Neutrophil (primary cell): Measurements from ENCODE around the gene DDN.

Experiments used
- H3K27ac ChIP-seq: fragments of 200-600 bp; sonication (generic); 2 replicates; pipeline ENCODE4 v1.5.1; 2016; ENCODE audit warnings: mild to moderate bottlenecking, moderate library complexity
- H3K27me3 ChIP-seq: fragments of 200-600 bp; sonication (generic); 2 replicates; pipeline ENCODE4 v1.6.0; 2016; ENCODE audit warnings: mild to moderate bottlenecking
- H3K36me3 ChIP-seq: fragments of 200-600 bp; sonication (generic); 2 replicates; pipeline ENCODE4 v1.5.1; 2017
- H3K4me1 ChIP-seq, 2 experiments: fragments of 200-600 bp in 1 of 2; sonication (generic) in 1 of 2; 1 replicate in 1 of 2; 2 replicates in 1 of 2; pipeline versions ENCODE4 v1.5.1 to v1.6.1; 2013 to 2016; ENCODE audit warnings: low read depth in 1 of 2, low read length in 1 of 2, mild to moderate bottlenecking in 1 of 2, moderate library complexity in 1 of 2; ENCODE audit not compliant: control insufficient read depth in 1 of 2, insufficient read depth in 1 of 2
- H3K4me3 ChIP-seq, 2 experiments: fragments of 200-600 bp in 1 of 2; sonication (generic) in 1 of 2; 1 replicate in 1 of 2; 2 replicates in 1 of 2; pipeline ENCODE4 v1.5.1; 2013 to 2016; ENCODE audit warnings: low read depth in 1 of 2, low read length in 1 of 2, mild to moderate bottlenecking in 1 of 2, moderate library complexity in 1 of 2
- H3K9me3 ChIP-seq: fragments of 200-600 bp; sonication (generic); 2 replicates; pipeline ENCODE4 v1.5.1; 2016
- CTCF ChIP-seq: fragments of 200-600 bp; sonication (generic); IDR thresholded peaks from 2 replicates; pipeline ENCODE4 v1.5.1; 2016; ENCODE audit warnings: antibody characterized with exemption

The DDN gene

GRCh38 chr12:48978291-48978740 is 20.9 kb downstream of the DDN start, which contains the start of gene WNT1:
Gene WNT1, plus strand, starts transcription at chr12:48978322. Its CDS starts 329 bp downstream, at chr12:48978651.
- H3K36me3 ChIP-seq = no peaks in the 10 kb centered on the region
- H3K27ac ChIP-seq = no peak within 1 kb of the TSS
- H3K9me3 ChIP-seq = no peaks in the 10 kb centered on the region
- TF ChIP-seq CTCF = no peak
- H3K4me1 ChIP-seq = peaks cover 41% of the 10 kb centered on the region in 2 experiments
- H3K27me3 ChIP-seq = peaks cover 100% of the 10 kb centered on the region
- peak within 1 kb of the TSS; percentile 39 to 60 for H3K4me3 ChIP-seq

GRCh38 chr12:48977290-48978281 is 21.6 kb downstream of the DDN start:
- H3K4me3 ChIP-seq = peak overlapping the region in 1 of 2 experiments; percentile 35
- peaks cover 41% of the 10 kb centered on the region in 2 experiments for H3K4me1 ChIP-seq
- no peaks in the 10 kb centered on the region for H3K36me3 ChIP-seq
- H3K27me3 ChIP-seq = peaks cover 100% of the 10 kb centered on the region
- no peaks in the 10 kb centered on the region for H3K9me3 ChIP-seq
- no peak overlapping the region for H3K27ac ChIP-seq
- peak; percentile 66 for TF ChIP-seq CTCF

GRCh38 chr12:48973941-48974673 is 25.1 kb downstream of the DDN start:
- H3K4me1 ChIP-seq = peaks cover 26 to 34% of the 10 kb centered on the region in 2 experiments
- no peak overlapping the region for H3K4me3 ChIP-seq
- H3K9me3 ChIP-seq = no peaks in the 10 kb centered on the region
- H3K27ac ChIP-seq = no peak overlapping the region
- no peaks in the 10 kb centered on the region for H3K36me3 ChIP-seq
- peaks cover 100% of the 10 kb centered on the region for H3K27me3 ChIP-seq
- TF ChIP-seq CTCF = peak; percentile 37

GRCh38 chr12:48973531-48973930 is 25.6 kb downstream of the DDN start:
- Histone ChIP-seq H3K4me1 (peaks cover 21 to 28% of the 10 kb centered on the region in 2 experiments), H3K27ac (no peak overlapping the region), H3K36me3 (no peaks in the 10 kb centered on the region), H3K9me3 (no peaks in the 10 kb centered on the region), H3K4me3 (no peak overlapping the region), H3K27me3 (peaks cover 100% of the 10 kb centered on the region)
- TF ChIP-seq CTCF = no peak

GRCh38 chr12:48972952-48973483 is 26.2 kb downstream of the DDN start:
- H3K4me3 ChIP-seq = no peak overlapping the region
- no peaks in the 10 kb centered on the region for H3K36me3 ChIP-seq
- no peak overlapping the region for H3K27ac ChIP-seq
- H3K9me3 ChIP-seq = no peaks in the 10 kb centered on the region
- TF ChIP-seq CTCF = no peak
- H3K27me3 ChIP-seq = peaks cover 100% of the 10 kb centered on the region
- H3K4me1 ChIP-seq = peaks cover 17 to 23% of the 10 kb centered on the region in 2 experiments
